HL-60 (cell line): ENCODE data around the gene WFIKKN2.

ENCODE experiments used
- DNase-seq, 2 experiments: peaks; one replicate each; pipeline ENCODE4 v3.0.0-alpha.2; 2010 to 2020; ENCODE audit warnings: low read depth in 1 of 2, low spot score in 1 of 2
- H3K27ac ChIP-seq: fragments of 250-450 bp; sonication (Bioruptor Pico); replicated peaks from 2 replicates; pipeline ENCODE4 v1.5.1; 2020; ENCODE audit warnings: mild to moderate bottlenecking, moderate library complexity
- H3K27me3 ChIP-seq: fragments of 250-450 bp; sonication (Bioruptor Pico); 2 replicates; pipeline ENCODE4 v1.5.1; 2021; ENCODE audit warnings: mild to moderate bottlenecking, moderate library complexity; ENCODE audit not compliant: insufficient read depth, poor library complexity, severe bottlenecking
- H3K4me3 ChIP-seq: replicated peaks from 2 replicates; pipeline ENCODE4 v1.5.1; 2011; ENCODE audit warnings: mild to moderate bottlenecking, control low read depth, low read length; ENCODE audit not compliant: insufficient read depth
- CTCF ChIP-seq: IDR thresholded peaks from one replicate; pipeline ENCODE4 v1.5.1; 2011; ENCODE audit warnings: low read length, control low read depth, inconsistent platforms; ENCODE audit not compliant: insufficient read depth
- GABPA ChIP-seq: IDR thresholded peaks from 2 replicates; pipeline ENCODE4 v1.6.1; 2012; ENCODE audit warnings: low read depth
- POLR2AphosphoS5 ChIP-seq: IDR thresholded peaks from 2 replicates; pipeline ENCODE4 v1.6.1; 2012; ENCODE audit warnings: low read depth
- REST ChIP-seq: IDR thresholded peaks from 2 replicates; pipeline ENCODE4 v1.6.1; 2012; ENCODE audit warnings: low read depth; ENCODE audit not compliant: insufficient replicate concordance
- SPI1 ChIP-seq: IDR thresholded peaks from 2 replicates; pipeline ENCODE4 v1.6.1; 2012; ENCODE audit warnings: low read depth, mild to moderate bottlenecking, borderline replicate concordance

WFIKKN2 gene

GRCh38 chr17:50841949-50842354, 6.6 kb downstream of the WFIKKN2 start:
- TF ChIP-seq GABPA = no peak
- TF ChIP-seq CTCF = peak; percentile 71
- H3K27me3 ChIP-seq = no peaks in the 10 kb centered on the region
- no peak overlapping the region for H3K4me3 ChIP-seq
- DNase-seq = peak; percentile 30 to 63
- H3K27ac ChIP-seq = no peak overlapping the region

- H3K27ac ChIP-seq = no peak overlapping the region
- no peak for DNase-seq
- H3K27me3 ChIP-seq = no peaks in the 10 kb centered on the region
- TF ChIP-seq SPI1 (no peak), REST (no peak), POLR2AphosphoS5 (no peak), GABPA (no peak), CTCF (no peak)
- no peak overlapping the region for H3K4me3 ChIP-seq
Observed at GRCh38 chr17:50842506-50843149, 7.2 kb downstream of the WFIKKN2 start.

- Histone ChIP-seq H3K27ac (no peak overlapping the region), H3K27me3 (no peaks in the 10 kb centered on the region), H3K4me3 (no peak overlapping the region)
- no peak for DNase-seq
- no peak for TF ChIP-seq CTCF
- no peak for TF ChIP-seq REST
- TF ChIP-seq GABPA = no peak
- no peak for TF ChIP-seq SPI1
- TF ChIP-seq POLR2AphosphoS5 = no peak
Observed at GRCh38 chr17:50843150-50843905, 7.9 kb downstream of the WFIKKN2 start.
